Measurements from ENCODE around the gene NCL.

- TF ChIP-seq, protein P1, sequence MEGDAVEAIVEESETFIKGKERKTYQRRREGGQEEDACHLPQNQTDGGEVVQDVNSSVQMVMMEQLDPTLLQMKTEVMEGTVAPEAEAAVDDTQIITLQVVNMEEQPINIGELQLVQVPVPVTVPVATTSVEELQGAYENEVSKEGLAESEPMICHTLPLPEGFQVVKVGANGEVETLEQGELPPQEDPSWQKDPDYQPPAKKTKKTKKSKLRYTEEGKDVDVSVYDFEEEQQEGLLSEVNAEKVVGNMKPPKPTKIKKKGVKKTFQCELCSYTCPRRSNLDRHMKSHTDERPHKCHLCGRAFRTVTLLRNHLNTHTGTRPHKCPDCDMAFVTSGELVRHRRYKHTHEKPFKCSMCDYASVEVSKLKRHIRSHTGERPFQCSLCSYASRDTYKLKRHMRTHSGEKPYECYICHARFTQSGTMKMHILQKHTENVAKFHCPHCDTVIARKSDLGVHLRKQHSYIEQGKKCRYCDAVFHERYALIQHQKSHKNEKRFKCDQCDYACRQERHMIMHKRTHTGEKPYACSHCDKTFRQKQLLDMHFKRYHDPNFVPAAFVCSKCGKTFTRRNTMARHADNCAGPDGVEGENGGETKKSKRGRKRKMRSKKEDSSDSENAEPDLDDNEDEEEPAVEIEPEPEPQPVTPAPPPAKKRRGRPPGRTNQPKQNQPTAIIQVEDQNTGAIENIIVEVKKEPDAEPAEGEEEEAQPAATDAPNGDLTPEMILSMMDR (IDR thresholded peaks at IDR 0.05): no peak
- TF ChIP-seq POLR2A (IDR thresholded peaks at IDR 0.05): no peak
These were observed 2.8 kb upstream of the NCL start for GRCh38 chr2:231467016-231467545.
